ENCODE results near the gene ALPK1. TPM values are rescaled to one million over a fixed set of nuclear protein-coding genes. Genes with fewer than 3 reads are reported as not detected.
A peak's percentile ranks its signal among the peaks of the same experiment; 100 is the strongest.

The ALPK1 gene
- polyA plus RNA-seq, 2 of the 4 experiments (the other 2 are of a cell fraction): 3.5 to 15.9 TPM

DNA sequence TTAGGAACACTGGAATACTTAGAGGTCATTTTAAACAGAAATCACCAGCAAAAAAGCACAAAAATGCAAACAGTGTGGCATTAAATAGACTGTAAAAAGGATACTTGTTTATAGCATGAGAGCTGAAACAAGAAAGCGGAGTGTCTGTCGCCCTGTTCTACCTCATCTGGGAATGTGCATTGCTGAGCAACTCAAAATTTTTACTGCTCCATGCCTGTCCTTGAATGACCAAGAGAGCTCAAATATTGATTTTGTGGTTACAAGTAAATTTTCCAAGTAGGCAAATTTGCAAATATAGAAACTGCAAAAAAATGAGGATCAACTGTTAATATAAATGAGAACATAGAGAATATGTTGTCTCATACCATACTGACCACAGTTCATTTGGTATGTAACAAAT lies 40.1 kb upstream of the ALPK1 start:
- POLR2A ChIA-PET: no interaction called here

DNA sequence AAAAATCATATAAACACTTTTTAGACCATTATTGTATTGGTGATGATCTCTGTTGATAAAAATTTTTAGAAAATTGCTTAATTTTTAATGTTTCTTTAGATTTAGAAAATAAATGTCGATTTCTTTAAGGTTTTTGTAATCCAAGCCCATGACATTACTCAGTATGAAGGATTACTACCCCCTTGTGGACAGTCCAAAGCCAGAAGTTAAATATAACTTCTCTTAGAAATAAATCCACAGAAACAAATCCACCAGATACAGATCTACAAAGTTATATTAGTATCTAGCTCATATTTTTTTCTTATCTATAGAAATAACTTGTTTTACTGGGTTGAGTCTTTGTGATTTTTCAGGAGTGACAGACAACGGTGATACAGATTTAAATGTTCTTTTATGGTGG lies 30.3 kb upstream of the ALPK1 start:
- Histone ChIP-seq H3K4me3 (no peak overlapping the region), H3K4me2 (no peak overlapping the region), H3K9me3 (no peaks in the 10 kb centered on the region), H3K4me1 (peaks cover 8% of the 10 kb centered on the region; the same call in 1 of the 3 replicates), H3K27ac (no peak overlapping the region)
- ChIA-PET CTCF (interaction anchor here (1.3 kb wide), 1 partner anchor 167 kb away, joined by 9 read pairs; no protein-coding TSS in a partner anchor), POLR2A (no interaction called here)
- DNase-seq (ENCODE audit: low read depth in 1 of 2, low spot score in 1 of 2) (peak in 1 of 2 experiments; percentile 26), FAIRE-seq (no peak), ATAC-seq (peak in 1 of 2 experiments; percentile 63; a peak in 2 of 6 replicates)
- 48% methylated on average over 2 of the region's 2 CpGs for WGBS (ENCODE audit: missing lambda C conversion rate)
- TF ChIP-seq SMC3 (IDR thresholded peaks at IDR 0.05) (peak; percentile 40; the same call in 2 of the 3 replicates), RAD21 (conservative IDR thresholded peaks at IDR 0.05 in 1 of 2, IDR thresholded peaks at IDR 0.05 in 1 of 2) (peak; percentile 25 to 36; a peak in 2 of 5 replicates), ZC3H11A (IDR thresholded peaks at IDR 0.05) (no peak), MAZ (IDR thresholded peaks at IDR 0.05; ENCODE audit: borderline replicate concordance, low read depth, low read length) (no peak)
- TF ChIP-seq, protein P1, sequence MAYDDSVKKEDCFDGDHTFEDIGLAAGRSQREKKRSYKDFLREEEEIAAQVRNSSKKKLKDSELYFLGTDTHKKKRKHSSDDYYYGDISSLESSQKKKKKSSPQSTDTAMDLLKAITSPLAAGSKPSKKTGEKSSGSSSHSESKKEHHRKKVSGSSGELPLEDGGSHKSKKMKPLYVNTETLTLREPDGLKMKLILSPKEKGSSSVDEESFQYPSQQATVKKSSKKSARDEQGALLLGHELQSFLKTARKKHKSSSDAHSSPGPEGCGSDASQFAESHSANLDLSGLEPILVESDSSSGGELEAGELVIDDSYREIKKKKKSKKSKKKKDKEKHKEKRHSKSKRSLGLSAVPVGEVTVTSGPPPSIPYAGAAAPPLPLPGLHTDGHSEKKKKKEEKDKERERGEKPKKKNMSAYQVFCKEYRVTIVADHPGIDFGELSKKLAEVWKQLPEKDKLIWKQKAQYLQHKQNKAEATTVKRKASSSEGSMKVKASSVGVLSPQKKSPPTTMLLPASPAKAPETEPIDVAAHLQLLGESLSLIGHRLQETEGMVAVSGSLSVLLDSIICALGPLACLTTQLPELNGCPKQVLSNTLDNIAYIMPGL (CRISPR knock-in tag; IDR thresholded peaks at IDR 0.05; ENCODE audit: borderline replicate concordance): no peak
- TF ChIP-seq, protein P2, sequence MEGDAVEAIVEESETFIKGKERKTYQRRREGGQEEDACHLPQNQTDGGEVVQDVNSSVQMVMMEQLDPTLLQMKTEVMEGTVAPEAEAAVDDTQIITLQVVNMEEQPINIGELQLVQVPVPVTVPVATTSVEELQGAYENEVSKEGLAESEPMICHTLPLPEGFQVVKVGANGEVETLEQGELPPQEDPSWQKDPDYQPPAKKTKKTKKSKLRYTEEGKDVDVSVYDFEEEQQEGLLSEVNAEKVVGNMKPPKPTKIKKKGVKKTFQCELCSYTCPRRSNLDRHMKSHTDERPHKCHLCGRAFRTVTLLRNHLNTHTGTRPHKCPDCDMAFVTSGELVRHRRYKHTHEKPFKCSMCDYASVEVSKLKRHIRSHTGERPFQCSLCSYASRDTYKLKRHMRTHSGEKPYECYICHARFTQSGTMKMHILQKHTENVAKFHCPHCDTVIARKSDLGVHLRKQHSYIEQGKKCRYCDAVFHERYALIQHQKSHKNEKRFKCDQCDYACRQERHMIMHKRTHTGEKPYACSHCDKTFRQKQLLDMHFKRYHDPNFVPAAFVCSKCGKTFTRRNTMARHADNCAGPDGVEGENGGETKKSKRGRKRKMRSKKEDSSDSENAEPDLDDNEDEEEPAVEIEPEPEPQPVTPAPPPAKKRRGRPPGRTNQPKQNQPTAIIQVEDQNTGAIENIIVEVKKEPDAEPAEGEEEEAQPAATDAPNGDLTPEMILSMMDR (IDR thresholded peaks at IDR 0.05): peak; percentile 50

More for the DNA sequence above, 40.1 kb upstream of the ALPK1 start:
- WGBS (ENCODE audit: missing lambda C conversion rate): 96% methylated on average over 2 of the region's 2 CpGs
- H3K9me3 ChIP-seq: no peaks in the 10 kb centered on the region
- no peak for DNase-seq (ENCODE audit: low read depth in 1 of 2, low spot score in 1 of 2)
- H3K27ac ChIP-seq: no peak overlapping the region
- no peak overlapping the region for H3K4me3 ChIP-seq
- no peak for ATAC-seq
- TF ChIP-seq, protein P3, sequence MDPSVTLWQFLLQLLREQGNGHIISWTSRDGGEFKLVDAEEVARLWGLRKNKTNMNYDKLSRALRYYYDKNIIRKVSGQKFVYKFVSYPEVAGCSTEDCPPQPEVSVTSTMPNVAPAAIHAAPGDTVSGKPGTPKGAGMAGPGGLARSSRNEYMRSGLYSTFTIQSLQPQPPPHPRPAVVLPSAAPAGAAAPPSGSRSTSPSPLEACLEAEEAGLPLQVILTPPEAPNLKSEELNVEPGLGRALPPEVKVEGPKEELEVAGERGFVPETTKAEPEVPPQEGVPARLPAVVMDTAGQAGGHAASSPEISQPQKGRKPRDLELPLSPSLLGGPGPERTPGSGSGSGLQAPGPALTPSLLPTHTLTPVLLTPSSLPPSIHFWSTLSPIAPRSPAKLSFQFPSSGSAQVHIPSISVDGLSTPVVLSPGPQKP (IDR thresholded peaks at IDR 0.05; ENCODE audit: low read depth, low read length): no peak
- CTCF ChIA-PET: interaction anchor here (1.5 kb wide), 1 partner anchor 21 kb away, joined by 3 read pairs; no protein-coding TSS in a partner anchor
- no peak for FAIRE-seq
- no peak overlapping the region for H3K4me2 ChIP-seq
- no peaks in the 10 kb centered on the region for H3K4me1 ChIP-seq

DNA sequence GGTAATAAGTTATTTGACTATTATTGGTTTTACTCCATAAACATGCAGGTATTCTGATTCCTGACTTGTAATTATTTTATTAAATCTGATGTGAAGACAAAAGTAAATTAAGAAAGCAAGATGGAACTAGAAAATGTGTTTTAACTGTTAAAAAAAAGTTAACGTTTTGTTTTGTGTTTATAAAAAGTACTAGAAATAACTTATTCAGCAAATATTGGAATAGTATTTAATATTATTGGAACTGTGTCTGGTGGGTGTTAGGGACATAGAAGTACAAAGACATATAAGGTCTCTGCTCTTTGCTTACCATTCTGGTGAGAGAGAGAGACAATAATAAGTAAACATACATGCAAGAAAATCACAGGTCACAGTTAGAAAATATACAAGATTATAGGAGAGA lies 27.1 kb upstream of the ALPK1 start:
- FAIRE-seq (no peak), ATAC-seq (no peak), DNase-seq (ENCODE audit: low read depth in 1 of 2, low spot score in 1 of 2) (no peak)
- Histone ChIP-seq H3K4me3 (no peak overlapping the region), H3K4me2 (no peak overlapping the region), H3K27ac (no peak overlapping the region), H3K9me3 (no peaks in the 10 kb centered on the region), H3K4me1 (peaks cover 8% of the 10 kb centered on the region; the same call in 1 of the 3 replicates)
- TF ChIP-seq MAFK (IDR thresholded peaks at IDR 0.05; ENCODE audit: partially characterized antibody) (peak; percentile 24), SMC3 (IDR thresholded peaks at IDR 0.05) (no peak), PHF8 (IDR thresholded peaks at IDR 0.05; ENCODE audit: borderline replicate concordance, low read depth) (no peak), RAD21 (conservative IDR thresholded peaks at IDR 0.05 in 1 of 2, IDR thresholded peaks at IDR 0.05 in 1 of 2) (no peak), ESRRA (IDR thresholded peaks at IDR 0.05; ENCODE audit: borderline replicate concordance, low read length) (no peak)
- ChIA-PET CTCF (no interaction called here), POLR2A (no interaction called here)
- 91% methylated on average over 1 of the region's 1 CpG for WGBS (ENCODE audit: missing lambda C conversion rate)

DNA sequence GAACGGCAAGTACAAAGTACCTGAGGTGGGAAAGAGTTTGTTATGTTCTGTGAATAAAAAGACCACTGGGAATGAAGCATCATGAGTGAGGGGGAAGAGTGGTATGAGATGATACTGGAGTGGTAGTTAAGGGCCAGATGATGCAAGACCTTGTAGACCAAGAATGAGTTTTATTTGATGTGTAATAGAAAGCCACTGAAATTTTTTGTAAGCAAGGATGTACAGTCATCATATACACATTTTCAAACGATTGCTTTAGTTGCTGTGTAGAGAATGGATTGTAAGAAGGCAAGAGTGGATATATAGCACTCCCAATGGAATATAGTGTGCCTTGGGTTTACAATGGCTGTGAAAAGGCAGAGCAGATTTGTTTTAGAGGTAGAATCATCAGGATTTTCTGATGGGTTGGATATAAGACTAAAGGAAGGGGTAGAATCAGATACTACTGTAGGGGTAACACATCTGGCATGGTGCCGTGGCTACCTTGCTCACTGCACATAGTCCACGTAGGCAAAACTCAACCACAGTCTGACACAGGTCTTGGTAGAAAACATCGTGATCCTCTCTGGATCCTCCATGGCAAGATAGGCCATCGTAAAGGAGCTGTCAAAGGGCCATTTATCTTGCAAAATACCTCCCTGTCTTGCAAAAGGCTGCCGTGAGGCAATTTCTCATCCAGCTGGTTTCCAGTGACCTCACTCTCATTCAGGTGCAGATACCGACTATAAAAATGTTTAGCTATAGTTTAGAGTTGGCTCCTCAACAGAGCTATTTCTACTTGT lies 26.3 kb upstream of the ALPK1 start:
- DNase-seq (ENCODE audit: low read depth in 1 of 2, low spot score in 1 of 2) (no peak), ATAC-seq (no peak), FAIRE-seq (no peak)
- CTCF ChIA-PET: interaction anchor here (0.6 to 1.9 kb wide), 2 partner anchors 37 to 171 kb away, joined by 3 to 6 read pairs; no protein-coding TSS in a partner anchor
- POLR2A ChIA-PET: interaction anchor here (1.0 kb wide), 1 partner anchor 26 kb away, joined by 8 read pairs; the partner anchor contains the start of gene ALPK1
- no peaks in the 10 kb centered on the region for H3K9me3 ChIP-seq
- H3K4me3 ChIP-seq: no peak overlapping the region
- no peak overlapping the region for H3K4me2 ChIP-seq
- 89% methylated on average over 8 of the region's 8 CpGs for WGBS (ENCODE audit: missing lambda C conversion rate)
- no peak overlapping the region for H3K27ac ChIP-seq
- peaks cover 8% of the 10 kb centered on the region; the same call in 1 of the 3 replicates for H3K4me1 ChIP-seq
- no peak for TF ChIP-seq HOXB5 (CRISPR knock-in tag; IDR thresholded peaks at IDR 0.05)
- no peak for TF ChIP-seq NPAS2 (CRISPR knock-in tag; IDR thresholded peaks at IDR 0.05; ENCODE audit: borderline replicate concordance)
- TF ChIP-seq POLR2AphosphoS2 (conservative IDR thresholded peaks at IDR 0.05; ENCODE audit: low read length): no peak
- TF ChIP-seq, protein P4, sequence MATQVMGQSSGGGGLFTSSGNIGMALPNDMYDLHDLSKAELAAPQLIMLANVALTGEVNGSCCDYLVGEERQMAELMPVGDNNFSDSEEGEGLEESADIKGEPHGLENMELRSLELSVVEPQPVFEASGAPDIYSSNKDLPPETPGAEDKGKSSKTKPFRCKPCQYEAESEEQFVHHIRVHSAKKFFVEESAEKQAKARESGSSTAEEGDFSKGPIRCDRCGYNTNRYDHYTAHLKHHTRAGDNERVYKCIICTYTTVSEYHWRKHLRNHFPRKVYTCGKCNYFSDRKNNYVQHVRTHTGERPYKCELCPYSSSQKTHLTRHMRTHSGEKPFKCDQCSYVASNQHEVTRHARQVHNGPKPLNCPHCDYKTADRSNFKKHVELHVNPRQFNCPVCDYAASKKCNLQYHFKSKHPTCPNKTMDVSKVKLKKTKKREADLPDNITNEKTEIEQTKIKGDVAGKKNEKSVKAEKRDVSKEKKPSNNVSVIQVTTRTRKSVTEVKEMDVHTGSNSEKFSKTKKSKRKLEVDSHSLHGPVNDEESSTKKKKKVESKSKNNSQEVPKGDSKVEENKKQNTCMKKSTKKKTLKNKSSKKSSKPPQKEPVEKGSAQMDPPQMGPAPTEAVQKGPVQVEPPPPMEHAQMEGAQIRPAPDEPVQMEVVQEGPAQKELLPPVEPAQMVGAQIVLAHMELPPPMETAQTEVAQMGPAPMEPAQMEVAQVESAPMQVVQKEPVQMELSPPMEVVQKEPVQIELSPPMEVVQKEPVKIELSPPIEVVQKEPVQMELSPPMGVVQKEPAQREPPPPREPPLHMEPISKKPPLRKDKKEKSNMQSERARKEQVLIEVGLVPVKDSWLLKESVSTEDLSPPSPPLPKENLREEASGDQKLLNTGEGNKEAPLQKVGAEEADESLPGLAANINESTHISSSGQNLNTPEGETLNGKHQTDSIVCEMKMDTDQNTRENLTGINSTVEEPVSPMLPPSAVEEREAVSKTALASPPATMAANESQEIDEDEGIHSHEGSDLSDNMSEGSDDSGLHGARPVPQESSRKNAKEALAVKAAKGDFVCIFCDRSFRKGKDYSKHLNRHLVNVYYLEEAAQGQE (IDR thresholded peaks at IDR 0.05): no peak
- TF ChIP-seq PHF8 (IDR thresholded peaks at IDR 0.05; ENCODE audit: borderline replicate concordance, low read depth): no peak
- no peak for TF ChIP-seq ESRRA (IDR thresholded peaks at IDR 0.05; ENCODE audit: borderline replicate concordance, low read length)
- TF ChIP-seq HOXA7 (CRISPR knock-in tag; IDR thresholded peaks at IDR 0.05): no peak
- TF ChIP-seq, protein P5, sequence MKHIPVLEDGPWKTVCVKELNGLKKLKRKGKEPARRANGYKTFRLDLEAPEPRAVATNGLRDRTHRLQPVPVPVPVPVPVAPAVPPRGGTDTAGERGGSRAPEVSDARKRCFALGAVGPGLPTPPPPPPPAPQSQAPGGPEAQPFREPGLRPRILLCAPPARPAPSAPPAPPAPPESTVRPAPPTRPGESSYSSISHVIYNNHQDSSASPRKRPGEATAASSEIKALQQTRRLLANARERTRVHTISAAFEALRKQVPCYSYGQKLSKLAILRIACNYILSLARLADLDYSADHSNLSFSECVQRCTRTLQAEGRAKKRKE (CRISPR knock-in tag; IDR thresholded peaks at IDR 0.05; ENCODE audit: low read depth): no peak

Data from A549 (cell line).